ENCODE measurements around the gene SLC10A3. TPM values are rescaled to one million over a fixed set of nuclear protein-coding genes. Genes with fewer than 3 reads are reported as not detected.

Gene SLC10A3
- total RNA-seq, 2 donors from 2014 or later = 5.4 to 9.1 TPM

GRCh38 chrX:154448484-154448883 lies 41.9 kb downstream of the SLC10A3 start:
- Histone ChIP-seq H3K27me3 (ENCODE audit: control insufficient read depth, insufficient read depth, low read length, poor library complexity, severe bottlenecking) (no peaks in the 10 kb centered on the region), H3K9me3 (ENCODE audit: control insufficient read depth, low read length) (no peaks in the 10 kb centered on the region), H3K36me3 (ENCODE audit: control insufficient read depth, insufficient read depth, low read length) (peaks cover 12% of the 10 kb centered on the region), H3K4me1 (ENCODE audit: control insufficient read depth, insufficient read depth, low read length) (no peaks in the 10 kb centered on the region), H3K27ac (ENCODE audit: low read depth, low read length) (no peak overlapping the region), H3K9ac (ENCODE audit: extremely low read depth, low read length, poor library complexity, severe bottlenecking) (no peak overlapping the region), H3K4me3 (ENCODE audit: low read length) (no peak overlapping the region)
- H3K4me3 Mint-ChIP-seq = no peak overlapping the region
- H3K27ac Mint-ChIP-seq = no peak overlapping the region
- no peak for DNase-seq
- 80 to 98% methylated on average over 1 to 12 of the region's 14 CpGs for WGBS, 2 experiments (ENCODE audit: insufficient coverage in 1 of 2, insufficient read length in 1 of 2)
- no peaks in the 10 kb centered on the region for H3K4me1 Mint-ChIP-seq
- no peak for TF ChIP-seq CTCF (conservative IDR thresholded peaks at IDR 0.05)
- no peaks in the 10 kb centered on the region for H3K27me3 Mint-ChIP-seq (ENCODE audit: insufficient read depth)
- peaks cover 62% of the 10 kb centered on the region for H3K9me3 Mint-ChIP-seq
- peaks cover 31% of the 10 kb centered on the region for H3K36me3 Mint-ChIP-seq (ENCODE audit: low read depth)

- no peak for DNase-seq
- no peaks in the 10 kb centered on the region for H3K4me1 Mint-ChIP-seq
- peaks cover 20% of the 10 kb centered on the region for H3K36me3 ChIP-seq (ENCODE audit: control insufficient read depth, insufficient read depth, low read length)
- no peak overlapping the region for H3K27ac Mint-ChIP-seq
- H3K4me1 ChIP-seq (ENCODE audit: control insufficient read depth, insufficient read depth, low read length) = no peaks in the 10 kb centered on the region
- H3K36me3 Mint-ChIP-seq (ENCODE audit: low read depth) = peaks cover 21% of the 10 kb centered on the region
- H3K9ac ChIP-seq (ENCODE audit: extremely low read depth, low read length, poor library complexity, severe bottlenecking) = no peak overlapping the region
- no peaks in the 10 kb centered on the region for H3K27me3 ChIP-seq (ENCODE audit: control insufficient read depth, insufficient read depth, low read length, poor library complexity, severe bottlenecking)
- H3K4me3 Mint-ChIP-seq = no peak overlapping the region
- H3K4me3 ChIP-seq (ENCODE audit: low read length) = no peak overlapping the region
- WGBS, 2 experiments (ENCODE audit: insufficient coverage in 1 of 2, insufficient read length in 1 of 2) = 93 to 100% methylated on average over 4 to 12 of the region's 12 CpGs
- no peak overlapping the region for H3K27ac ChIP-seq (ENCODE audit: low read depth, low read length)
- TF ChIP-seq CTCF (conservative IDR thresholded peaks at IDR 0.05) = no peak
- peaks cover 60% of the 10 kb centered on the region for H3K9me3 Mint-ChIP-seq
- H3K9me3 ChIP-seq (ENCODE audit: control insufficient read depth, low read length) = no peaks in the 10 kb centered on the region
- H3K27me3 Mint-ChIP-seq (ENCODE audit: insufficient read depth) = no peaks in the 10 kb centered on the region
Observed at GRCh38 chrX:154446430-154446829, 44.0 kb downstream of the SLC10A3 start.

GRCh38 chrX:154445776-154446175 lies 44.7 kb downstream of the SLC10A3 start:
- Histone ChIP-seq H3K27ac (ENCODE audit: low read depth, low read length) (no peak overlapping the region), H3K9ac (ENCODE audit: extremely low read depth, low read length, poor library complexity, severe bottlenecking) (no peak overlapping the region), H3K36me3 (ENCODE audit: control insufficient read depth, insufficient read depth, low read length) (peaks cover 22% of the 10 kb centered on the region), H3K4me3 (ENCODE audit: low read length) (no peak overlapping the region), H3K27me3 (ENCODE audit: control insufficient read depth, insufficient read depth, low read length, poor library complexity, severe bottlenecking) (no peaks in the 10 kb centered on the region), H3K4me1 (ENCODE audit: control insufficient read depth, insufficient read depth, low read length) (no peaks in the 10 kb centered on the region), H3K9me3 (ENCODE audit: control insufficient read depth, low read length) (no peaks in the 10 kb centered on the region)
- H3K4me3 Mint-ChIP-seq = no peak overlapping the region
- TF ChIP-seq CTCF (conservative IDR thresholded peaks at IDR 0.05) = no peak
- peaks cover 65% of the 10 kb centered on the region for H3K9me3 Mint-ChIP-seq
- DNase-seq = no peak
- 91 to 97% methylated on average over 6 to 16 of the region's 16 CpGs for WGBS, 2 experiments (ENCODE audit: insufficient coverage in 1 of 2, insufficient read length in 1 of 2)
- H3K27ac Mint-ChIP-seq = no peak overlapping the region
- no peaks in the 10 kb centered on the region for H3K27me3 Mint-ChIP-seq (ENCODE audit: insufficient read depth)
- H3K36me3 Mint-ChIP-seq (ENCODE audit: low read depth) = peaks cover 25% of the 10 kb centered on the region
- no peaks in the 10 kb centered on the region for H3K4me1 Mint-ChIP-seq
